ENCODE data around the gene PASK.
"Not testable (repeated sequence)": the region's sequence is repeated elsewhere in the genome, so short reads cannot be mapped to it uniquely, and the experiment has no call there.

The PASK gene

GRCh38 chr2:241123816-241124536 lies 25.3 kb downstream of the PASK start:
- no peak for DNase-seq (ENCODE audit: low read depth)

- DNase-seq (ENCODE audit: low read depth): no peak
Observed at GRCh38 chr2:241122376-241123002, 26.8 kb downstream of the PASK start.

DNA sequence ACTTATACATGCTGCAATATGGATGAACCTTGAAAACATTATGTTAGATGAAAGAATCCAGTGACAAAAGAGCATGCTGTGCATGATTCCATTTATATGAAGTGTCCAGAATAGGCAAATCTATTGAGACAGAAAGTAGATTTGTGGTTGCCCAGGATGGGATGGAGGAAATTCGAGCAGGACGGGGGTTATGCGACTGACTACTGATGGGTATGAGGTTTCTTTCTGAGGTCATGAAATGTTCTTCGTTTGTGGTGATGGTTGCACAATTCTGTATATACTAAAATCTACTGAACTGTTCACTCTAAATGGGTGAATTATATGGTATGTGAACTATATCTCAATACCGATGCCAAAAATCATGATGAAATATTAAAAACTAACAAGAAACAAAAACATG lies 28.3 kb downstream of the PASK start:
- no peak for DNase-seq (ENCODE audit: low read depth)

- peak; percentile 15 for DNase-seq (ENCODE audit: low read depth)
Observed at GRCh38 chr2:241120440-241120839, 28.8 kb downstream of the PASK start.

DNA sequence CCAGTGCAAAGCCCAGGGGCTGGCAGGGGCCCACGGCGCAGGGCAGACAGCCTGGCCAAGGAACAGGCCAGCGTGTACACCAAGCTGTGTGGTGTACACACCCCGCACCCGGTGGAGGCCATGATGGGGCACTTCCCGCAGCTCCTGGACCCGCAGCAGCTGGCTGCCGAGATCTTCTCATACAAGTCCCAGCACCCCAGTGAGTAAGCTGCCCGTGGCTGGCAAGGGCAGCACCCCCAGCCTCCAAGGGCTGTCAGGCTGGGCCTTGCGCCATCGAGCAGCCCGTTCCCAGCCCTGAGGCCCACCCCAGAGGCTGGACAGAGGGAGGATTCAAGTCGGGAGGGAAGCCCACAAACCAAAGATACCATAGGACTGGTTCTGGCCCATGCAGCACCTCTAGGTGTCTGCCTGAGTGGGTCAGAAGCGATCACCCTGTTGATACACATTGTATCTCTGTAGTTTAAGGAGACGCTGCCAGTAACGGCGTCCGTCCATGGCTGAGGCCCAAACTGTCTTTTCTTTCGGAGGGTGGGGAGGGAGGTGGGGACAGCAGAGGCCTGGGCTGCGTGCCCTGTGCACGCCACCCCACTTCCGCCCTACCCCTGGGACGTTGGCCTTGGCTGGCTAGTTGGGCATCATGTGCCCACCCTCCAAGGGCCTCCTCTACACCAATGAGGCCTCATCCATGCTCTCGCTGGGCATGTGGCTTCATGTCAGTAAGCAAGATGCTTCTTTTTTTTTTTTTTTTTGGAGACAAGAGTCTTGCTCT lies 30.4 kb downstream of the PASK start:
- DNase-seq (ENCODE audit: low read depth): no peak

DNA sequence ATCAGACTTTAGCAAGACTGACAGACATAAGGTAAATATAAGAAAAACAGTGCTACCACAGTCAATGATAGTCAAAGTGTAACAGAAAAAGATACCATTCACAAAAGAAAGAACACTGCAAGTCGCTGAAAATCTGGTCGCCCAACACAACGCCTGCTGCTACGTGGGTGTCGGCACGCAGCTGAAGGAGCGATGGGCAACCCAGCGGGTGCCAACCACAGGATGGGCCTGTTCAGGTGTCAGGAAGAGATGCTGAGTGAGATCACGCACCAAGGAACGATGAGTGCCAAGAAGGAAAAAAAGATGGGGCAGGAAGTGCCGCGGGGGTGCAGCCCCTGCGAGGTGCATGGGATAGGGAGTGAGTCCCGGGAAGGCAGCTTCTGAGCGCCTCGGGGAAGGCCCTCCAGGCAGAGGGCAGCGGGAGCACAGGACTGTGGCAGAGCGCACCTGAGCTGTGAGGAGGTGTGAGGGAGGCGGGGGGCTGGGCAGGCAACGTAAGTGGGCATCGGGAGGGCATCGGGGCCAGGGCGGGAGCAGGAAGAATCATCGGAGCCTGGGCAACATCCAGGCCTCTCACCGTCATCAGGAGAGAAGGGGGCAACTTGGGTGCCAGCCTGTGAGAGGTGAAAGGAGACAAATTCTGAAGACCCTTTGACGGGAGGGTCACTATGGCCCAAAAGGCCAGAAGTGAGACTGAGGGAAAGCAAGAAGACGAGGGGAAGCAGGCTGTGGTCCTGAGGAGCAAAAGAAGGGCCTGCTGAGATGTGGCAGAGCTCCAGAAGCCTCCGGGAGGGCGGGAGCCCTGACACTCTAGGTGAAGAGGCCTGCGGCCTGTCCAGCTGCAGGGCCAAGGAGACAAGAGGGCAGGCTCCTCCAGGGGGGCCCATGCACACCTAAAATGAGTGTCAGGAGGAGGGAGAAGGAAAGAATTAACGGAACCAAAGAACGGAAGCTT lies 32.4 kb downstream of the PASK start:
- no peak for DNase-seq (ENCODE audit: low read depth)

DNA sequence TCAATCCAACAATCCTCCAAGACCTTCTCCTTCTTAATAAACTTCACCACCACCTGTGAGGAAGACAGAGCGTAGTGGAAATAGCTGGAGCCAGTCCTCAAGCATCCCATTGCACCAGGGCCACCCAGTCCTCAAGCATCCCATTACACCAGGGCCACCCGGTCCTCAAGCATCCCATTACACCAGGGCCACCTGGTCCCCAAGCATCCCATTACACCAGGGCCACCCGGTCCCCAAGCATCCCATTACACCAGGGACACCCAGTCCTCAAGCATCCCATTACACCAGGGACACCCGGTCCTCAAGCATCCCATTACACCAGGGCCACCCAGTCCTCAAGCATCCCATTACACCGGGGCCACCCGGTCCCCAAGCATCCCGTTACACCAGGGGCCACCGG lies 33.9 kb downstream of the PASK start:
- DNase-seq (ENCODE audit: low read depth): no peak

- no peak for DNase-seq (ENCODE audit: low read depth)
Observed at GRCh38 chr2:241114836-241115235, 34.4 kb downstream of the PASK start.

GRCh38 chr2:241112592-241112991 lies 36.7 kb downstream of the PASK start:
- DNase-seq (ENCODE audit: low read depth): no peak

- DNase-seq (ENCODE audit: low read depth): no peak
Observed at GRCh38 chr2:241112046-241112445, 37.2 kb downstream of the PASK start.

DNA sequence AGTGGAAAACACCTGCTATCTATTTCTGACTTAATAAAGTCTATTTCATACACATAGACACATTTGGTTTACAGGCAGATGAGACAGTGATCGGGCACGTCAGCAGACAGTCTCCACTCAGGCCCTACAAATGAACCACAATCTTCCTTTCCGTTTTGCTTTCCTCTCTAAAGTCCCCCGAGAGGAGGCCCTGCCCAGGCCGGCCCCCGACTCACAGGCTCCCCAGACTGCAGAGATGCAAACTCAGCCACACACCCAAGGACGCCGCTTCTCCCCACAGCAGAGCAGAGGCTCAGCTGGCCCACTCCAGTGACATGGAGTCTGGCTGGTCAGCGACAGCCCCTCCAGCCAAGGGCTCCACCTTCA lies 37.8 kb downstream of the PASK start:
- no peak for DNase-seq (ENCODE audit: low read depth)

GRCh38 chr2:241110607-241111439 lies 38.4 kb downstream of the PASK start:
- DNase-seq (ENCODE audit: low read depth): no peak

- no peak for DNase-seq (ENCODE audit: low read depth)
Observed at GRCh38 chr2:241110089-241110606, 39.1 kb downstream of the PASK start.

DNA sequence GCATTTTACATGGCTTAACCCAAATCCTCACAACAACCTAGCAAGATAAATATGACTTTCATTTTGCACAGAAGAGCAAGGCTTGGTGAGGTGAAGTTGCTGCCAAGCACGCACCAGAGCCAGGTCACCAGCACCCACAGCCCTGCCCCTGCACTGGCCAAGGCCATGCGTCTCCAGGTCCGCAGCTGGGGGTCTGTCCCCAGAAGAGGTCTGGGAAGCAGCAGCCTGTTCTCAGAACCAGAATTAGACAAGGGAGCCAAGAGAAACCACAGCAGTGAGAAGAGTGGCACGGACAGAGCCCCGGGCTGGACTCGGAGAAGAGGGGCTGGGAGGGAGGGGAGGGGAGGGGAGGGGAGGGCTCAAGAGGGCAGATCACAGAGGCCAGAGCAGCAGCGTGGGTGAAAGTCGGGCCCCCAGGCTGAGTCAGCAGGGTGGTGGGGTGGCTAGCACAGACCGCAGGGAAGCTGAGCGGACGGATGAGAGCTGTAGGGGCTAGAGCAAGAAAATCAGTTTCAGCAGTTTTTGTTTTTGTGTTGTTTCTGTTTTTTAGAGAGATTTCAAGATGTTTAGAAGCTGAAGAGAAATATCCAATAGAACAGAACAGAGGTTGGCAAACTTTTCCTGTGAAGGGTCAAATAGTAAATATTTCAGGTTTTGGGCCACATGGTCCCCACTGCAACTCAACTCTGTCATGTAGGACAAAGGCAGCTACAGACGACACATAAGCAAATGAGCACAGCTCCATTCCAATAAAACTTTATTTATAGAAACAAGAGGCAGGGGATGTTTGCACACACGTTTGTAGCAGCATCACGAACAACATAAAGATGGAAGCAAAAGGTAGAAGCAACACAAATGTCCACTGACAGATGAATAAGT lies 39.8 kb downstream of the PASK start:
- no peak for DNase-seq (ENCODE audit: low read depth)

DNA sequence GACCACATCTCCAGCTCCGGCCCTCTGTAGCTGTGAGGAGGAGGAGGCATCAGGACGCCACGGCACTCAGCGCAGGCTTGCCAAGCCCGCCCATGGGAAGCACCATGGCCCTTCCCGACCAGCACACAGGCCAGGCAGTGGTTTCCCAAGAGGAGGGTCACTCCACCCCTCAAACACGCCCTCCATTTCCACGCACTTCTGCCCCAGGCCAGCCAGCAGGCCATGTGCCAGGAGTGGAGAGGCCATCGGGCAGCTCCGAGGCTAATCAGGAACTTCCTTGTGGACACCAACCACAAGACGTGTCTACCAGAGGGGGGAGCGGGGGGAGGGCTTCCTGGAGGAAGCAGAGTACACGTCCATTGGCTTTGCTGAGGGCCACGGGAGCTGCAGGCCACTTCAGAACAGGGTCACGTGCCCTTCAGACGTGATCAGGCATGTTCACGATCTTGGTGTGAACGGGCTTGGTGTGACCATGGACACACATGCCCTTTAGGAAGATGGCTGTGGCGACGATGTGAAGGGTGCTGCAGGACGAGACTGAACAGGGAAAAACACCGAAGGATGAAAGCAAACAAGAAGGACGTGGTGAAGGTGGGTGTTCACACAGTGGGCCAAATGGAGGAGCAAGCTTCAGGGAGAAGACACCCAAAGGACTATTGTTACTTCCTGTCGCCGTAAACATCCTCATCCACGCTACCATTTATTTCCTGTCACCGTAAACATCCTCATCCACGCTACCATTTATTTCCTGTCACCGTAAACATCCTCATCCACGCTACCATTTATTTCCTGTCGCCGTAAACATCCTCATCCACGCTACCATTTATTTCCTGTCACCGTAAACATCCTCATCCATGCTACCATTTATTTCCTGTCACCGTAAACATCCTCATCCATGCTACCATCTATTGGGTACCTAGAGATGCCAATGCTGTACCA lies 40.7 kb downstream of the PASK start:
- DNase-seq (ENCODE audit: low read depth): no peak

GRCh38 chr2:241107031-241107783 lies 42.1 kb downstream of the PASK start:
- no peak for DNase-seq (ENCODE audit: low read depth)

GRCh38 chr2:241105641-241106040 lies 43.6 kb downstream of the PASK start:
- no peak for DNase-seq (ENCODE audit: low read depth)

DNA sequence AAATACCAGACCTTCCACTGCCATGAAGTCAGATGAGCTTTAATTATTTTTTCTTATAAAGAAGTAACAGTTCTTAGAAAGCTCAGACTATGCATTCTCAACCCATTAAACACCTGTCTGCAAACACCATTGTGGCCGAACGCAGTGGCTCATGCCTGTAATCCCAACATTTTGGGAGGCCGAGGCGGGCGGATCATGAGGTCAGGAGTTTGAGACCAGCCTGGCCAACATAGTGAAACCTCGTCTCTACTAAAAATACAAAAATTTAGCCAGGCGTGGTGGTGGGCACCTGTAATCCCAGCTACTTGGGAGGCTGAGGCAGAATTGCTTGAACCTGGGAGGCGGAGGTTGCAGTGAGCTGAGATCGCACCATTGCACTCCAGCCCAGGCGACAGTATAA lies 44.7 kb downstream of the PASK start:
- DNase-seq (ENCODE audit: low read depth): not testable (repeated sequence)

All from ELR (cell line).